Fibroblast of skin of back (primary cell): ENCODE data around the gene MATN1.

ENCODE experiments used
- DNase-seq: peaks from one replicate; pipeline ENCODE4 v3.0.0-alpha.2; 2013

The MATN1 gene

GRCh38 chr1:30730346-30731108 lies 7.1 kb upstream of the MATN1 start:
- DNase-seq: no peak

GRCh38 chr1:30729901-30730300 lies 6.5 kb upstream of the MATN1 start:
- no peak for DNase-seq

DNA sequence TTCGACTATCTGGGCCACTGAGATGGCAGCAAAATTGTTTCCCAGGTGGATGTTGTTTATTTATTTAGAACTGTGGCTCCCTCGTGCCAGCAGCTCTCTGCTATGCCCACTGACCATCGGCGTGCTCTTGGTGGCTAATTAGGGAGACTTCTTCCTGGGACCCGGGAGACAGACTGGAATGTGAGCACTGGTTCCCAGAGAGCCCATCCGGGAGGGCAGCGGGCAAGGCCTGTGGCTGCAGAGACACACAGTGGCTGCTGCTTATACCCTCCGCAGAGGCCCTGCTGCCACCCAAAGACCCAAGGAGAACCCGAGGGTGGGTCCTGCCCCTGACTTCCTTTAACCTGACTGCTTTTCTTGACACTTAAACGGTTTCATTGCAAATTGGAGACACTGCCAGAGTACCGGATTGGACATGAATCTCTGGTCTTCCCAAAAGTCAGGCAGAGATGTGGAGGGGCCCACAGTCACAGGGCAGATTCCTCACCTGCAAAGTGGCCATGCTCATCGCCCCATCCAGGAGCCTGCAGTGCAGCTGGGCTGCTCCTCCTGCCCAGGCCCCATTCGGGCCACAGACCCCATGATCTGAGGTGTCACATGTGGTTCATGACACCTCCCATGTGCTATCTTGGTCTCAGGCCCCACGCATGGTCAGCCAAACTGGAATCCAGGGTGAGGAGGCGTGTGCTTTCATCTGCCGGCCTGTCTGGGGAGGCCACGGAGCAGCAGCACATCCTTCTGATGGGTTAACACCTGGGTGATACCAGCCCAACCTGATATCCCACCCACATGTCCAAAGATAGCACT lies 5.7 kb upstream of the MATN1 start:
- no peak for DNase-seq

DNA sequence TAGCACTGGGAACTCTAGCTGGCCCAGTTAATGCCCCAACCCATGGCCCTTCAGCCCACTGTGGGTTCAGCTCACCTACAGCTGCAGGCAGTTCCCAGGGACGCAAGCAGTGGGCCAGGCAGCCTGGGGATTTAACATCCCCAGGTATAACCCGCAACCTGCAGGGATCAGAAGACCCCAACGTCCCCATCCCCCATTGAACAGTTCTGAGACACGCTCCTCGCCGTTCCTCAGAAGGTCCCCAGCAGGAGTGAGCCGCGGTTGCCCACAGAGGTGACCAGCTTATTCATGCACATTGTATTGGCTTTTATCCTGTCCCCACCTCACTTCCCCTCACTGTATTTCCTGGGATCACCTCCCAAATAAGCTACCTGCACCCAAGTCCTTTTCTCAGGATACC lies 5.0 kb upstream of the MATN1 start:
- no peak for DNase-seq

DNA sequence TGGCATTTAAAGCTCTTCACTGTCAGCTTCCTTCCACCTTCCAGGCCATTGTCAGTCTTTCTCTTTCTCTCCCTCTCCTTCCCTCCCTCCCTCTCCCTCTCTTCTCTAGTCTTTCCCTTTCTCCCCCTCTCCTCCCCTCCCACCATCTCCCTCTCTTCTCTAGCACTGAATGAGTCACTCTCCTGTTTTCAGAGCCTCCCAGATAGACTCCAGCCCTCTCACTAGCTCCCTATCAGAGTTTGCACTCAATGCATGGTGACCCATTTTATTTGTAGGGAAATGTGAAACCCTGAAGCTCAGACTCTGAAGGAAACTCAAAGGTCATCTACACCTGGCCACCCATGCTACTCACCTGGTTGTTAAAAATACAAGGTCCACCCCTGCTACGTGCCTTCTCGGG lies 4.4 kb upstream of the MATN1 start:
- DNase-seq: peak; percentile 83

GRCh38 chr1:30726773-30727684 lies 3.6 kb upstream of the MATN1 start:
- no peak for DNase-seq

- DNase-seq: no peak
These were observed 2.9 kb upstream of the MATN1 start for GRCh38 chr1:30726236-30726635.

DNA sequence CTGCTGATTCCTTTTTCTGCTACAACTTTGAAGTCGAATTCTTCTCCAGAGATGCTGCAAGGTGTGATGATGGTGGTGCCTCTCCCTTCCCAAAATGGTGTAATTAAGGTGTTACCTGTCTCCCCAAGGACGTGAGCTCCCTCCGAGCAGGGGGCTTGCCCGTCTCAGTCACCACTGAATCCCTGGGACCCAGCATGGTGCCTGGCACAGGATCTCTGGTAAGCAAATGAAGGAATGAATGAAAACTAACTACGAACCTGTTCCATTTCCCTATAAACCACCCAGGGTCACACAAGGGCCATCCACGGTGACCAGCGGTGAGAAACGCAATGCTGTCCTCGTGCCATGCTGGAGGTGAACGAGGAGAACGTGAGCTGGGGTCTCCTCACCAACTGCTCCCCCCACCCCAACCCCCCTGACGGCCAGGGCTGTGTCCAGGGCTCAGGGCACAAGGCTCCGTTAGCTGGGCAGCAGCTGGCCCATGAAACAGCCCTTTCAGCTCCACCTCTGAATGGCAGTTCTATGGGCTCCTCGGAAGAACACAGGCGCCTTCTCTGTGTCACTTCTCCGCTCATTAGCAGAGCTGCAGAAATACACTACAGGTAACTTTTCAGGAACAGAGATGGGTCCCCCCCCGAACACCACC lies 2.2 kb upstream of the MATN1 start:
- no peak for DNase-seq

- DNase-seq: no peak
These were observed 1.5 kb upstream of the MATN1 start for GRCh38 chr1:30724655-30725421.

DNA sequence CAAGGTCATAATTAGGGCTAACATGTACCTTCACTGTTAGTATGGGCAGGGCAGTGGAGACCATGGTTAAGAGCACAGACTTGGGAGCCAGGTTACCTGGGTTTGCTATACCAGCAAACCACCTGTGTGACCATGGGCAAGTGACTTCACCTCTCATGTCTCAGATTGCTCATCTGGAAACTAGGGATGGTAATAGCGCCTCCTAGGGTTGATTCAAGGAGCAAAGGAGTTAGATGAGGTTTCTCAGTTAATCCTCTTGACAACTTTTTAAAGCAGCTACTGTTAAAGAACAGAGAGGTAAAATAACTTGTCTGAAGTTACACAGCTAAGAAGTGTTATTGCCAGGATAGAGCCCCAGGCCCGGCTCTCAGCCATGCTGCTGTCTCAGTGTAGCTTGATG lies 790 bp upstream of the MATN1 start:
- DNase-seq: no peak

DNA sequence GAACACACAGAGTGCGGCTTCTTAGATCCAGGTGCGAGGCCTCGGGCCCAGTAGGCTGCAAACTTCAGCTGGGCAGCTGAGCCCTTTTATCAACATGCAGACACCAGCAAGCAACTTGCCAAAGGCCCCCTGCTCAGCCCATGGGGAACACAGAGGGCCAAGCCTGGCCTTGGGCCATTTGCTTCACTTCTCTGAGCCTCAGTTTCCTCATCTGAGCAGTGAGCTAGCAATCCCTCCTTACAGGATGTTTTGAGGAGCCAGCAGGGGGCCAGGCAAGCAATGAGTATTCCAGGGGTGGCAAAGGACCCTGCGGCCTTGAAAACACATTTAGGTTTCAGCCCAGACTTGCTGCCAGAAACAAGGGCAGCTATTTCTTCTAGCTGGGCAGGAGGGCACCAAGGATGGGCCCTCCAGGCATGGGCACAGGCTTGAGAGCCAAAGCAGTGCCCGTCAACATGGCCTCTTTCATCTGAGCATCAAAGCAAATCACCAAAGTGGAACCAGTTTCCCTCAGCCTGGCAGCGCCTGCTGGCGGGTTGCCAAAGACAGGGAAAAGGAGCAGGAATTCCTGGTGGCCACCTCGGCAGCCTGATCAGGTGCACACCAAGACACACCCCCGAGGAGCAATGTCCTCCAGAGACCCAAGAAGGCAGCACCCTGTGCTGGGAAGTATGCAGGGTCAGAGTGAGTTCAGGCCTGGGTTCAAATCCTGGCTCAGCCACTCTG lies 1.4 kb downstream of the MATN1 start:
- no peak for DNase-seq

DNA sequence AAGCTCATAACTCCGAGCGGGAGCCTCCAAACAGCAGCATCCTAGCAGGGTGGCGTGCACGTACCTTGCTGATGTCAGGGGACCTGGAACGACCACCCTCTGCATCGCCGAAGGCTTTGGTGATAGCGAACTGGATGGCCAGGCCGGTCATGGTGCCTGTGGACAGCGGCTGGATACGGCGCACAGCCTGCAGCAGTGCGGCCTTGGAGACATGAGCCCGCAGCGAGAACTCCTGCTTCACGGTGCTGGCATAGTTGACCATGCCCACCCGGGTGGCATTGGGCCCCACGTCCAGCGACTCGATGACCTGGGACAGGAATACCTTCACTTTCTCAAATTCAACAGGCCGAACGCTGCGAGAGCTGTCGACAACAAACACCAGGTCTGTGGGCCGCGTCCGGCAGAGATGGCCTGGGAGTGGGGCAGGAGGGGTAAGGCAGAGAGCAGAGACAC lies 2.0 kb downstream of the MATN1 start:
- DNase-seq: no peak

DNA sequence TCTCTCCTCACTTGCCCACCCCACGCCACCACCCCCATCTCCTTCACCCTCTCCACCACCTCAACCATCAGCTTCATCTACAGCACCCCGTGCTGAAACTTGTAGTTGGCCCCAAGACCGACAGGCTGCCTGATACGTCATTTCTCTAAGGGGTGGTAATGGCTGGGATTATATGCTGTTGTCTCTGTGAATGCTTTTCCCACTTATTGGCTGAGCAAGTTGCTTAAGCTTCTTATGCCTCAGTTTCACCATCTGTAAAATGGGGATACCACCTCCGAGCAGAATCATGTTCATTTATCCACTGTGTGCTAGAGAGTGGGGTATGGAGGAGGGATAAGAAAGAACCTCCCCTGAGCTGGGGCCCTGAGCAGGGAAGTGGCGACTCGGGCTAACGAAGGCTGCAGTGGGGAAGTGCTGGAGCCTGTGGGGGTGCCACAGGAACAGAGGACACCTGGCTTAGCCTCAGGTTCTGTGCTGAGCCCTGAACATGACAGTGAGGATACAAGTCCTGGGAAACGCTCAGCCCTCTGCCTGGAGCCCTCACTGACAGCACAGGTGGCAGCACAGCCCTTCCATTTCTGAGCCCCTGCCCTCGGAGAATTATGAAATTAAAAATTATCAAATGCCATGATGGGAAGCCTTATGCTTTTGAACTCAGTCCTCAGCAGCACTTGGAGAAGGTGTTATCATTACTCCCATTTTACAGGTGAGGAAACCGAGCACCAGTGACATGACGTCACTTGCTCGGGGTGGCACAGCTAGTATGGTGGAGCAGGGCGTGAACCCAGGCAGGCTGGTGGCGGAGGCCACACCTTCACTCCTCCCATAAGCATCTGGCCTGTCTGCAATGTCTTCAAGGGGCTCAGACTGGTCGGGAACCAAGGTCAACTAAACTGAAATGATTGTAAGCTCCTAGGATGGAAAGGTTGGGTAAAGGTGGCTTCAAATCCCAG lies 2.8 kb downstream of the MATN1 start:
- no peak for DNase-seq

DNA sequence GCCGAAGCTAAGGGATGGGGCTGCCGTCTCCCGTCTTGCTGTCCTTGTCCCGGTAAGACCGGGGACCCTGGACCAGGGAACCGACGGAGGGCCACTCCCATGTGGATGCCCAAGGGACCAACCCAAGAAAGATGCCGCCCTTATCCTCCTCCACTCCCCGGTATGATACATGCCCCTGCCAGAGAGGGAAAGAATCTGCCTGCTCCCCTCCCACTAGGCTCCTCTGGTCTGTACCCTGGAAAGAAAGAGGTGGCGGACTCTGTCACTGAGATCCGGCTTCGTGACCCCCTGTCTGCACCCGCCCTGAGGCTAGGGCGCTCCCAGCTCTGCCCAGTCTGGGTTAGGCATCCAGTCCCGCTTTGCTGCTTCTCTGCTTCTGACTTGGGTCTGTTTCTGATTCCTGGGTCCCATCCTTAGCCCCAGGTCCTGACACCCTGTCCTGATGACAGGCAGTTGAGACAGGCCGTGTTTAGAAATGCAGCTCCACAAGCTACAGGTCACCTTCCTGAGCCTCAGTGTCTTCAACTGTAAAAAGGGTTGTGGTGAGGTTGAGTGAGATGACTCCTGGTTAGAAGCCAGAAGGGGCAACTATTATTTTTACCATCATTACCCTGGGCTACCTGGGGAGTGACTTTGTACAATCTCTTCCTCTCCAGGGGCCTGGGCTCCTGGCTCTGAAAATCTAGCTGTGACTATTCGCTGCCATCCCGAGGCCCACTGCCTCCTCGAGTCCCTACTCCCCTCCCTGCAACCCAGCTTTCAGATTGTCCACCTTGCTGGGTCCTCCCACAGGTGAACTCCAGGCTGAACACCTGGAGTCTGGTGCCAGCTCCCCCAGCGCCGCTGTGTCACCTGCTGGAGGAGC lies 3.7 kb downstream of the MATN1 start:
- DNase-seq: peak; percentile 70

GRCh38 chr1:30718636-30719405 lies 4.6 kb downstream of the MATN1 start:
- DNase-seq: peak; percentile 96

- DNase-seq: peak; percentile 96
These were observed 5.2 kb downstream of the MATN1 start for GRCh38 chr1:30718091-30718635.

GRCh38 chr1:30716646-30717045 lies 6.7 kb downstream of the MATN1 start:
- DNase-seq: no peak

GRCh38 chr1:30715886-30716285 lies 7.5 kb downstream of the MATN1 start:
- DNase-seq: no peak
